Effector memory CD4-positive, alpha-beta T cell (primary cell): ENCODE data around the gene HPCAL1.

Experiments
- DNase-seq, 3 donors: peaks; one replicate each; pipeline ENCODE4 v3.0.0-alpha.2; 2020
- H3K27ac ChIP-seq: 2 replicates; pipeline ENCODE4 v1.7.0; 2013; ENCODE audit warnings: mild to moderate bottlenecking, low read length, moderate library complexity; ENCODE audit not compliant: insufficient read depth, poor library complexity, severe bottlenecking
- H3K27me3 ChIP-seq: replicated peaks from 2 replicates; pipeline ENCODE4 v1.7.0; 2013; ENCODE audit warnings: mild to moderate bottlenecking, low read length; ENCODE audit not compliant: insufficient read depth, control insufficient read depth, poor library complexity, severe bottlenecking
- H3K36me3 ChIP-seq: 2 replicates; pipeline ENCODE4 v1.7.0; 2013; ENCODE audit warnings: mild to moderate bottlenecking, low read length, moderate library complexity; ENCODE audit not compliant: control insufficient read depth, insufficient read depth
- H3K4me1 ChIP-seq: 2 replicates; pipeline ENCODE4 v1.7.0; 2013; ENCODE audit warnings: low read length, mild to moderate bottlenecking; ENCODE audit not compliant: control insufficient read depth, insufficient read depth, poor library complexity, severe bottlenecking
- H3K4me3 ChIP-seq: 2 replicates; pipeline ENCODE4 v1.7.0; 2013; ENCODE audit warnings: low read length, low read depth, mild to moderate bottlenecking; ENCODE audit not compliant: insufficient read depth, poor library complexity, severe bottlenecking
- H3K9me3 ChIP-seq: 2 replicates; pipeline ENCODE4 v1.7.0; 2013; ENCODE audit warnings: mild to moderate bottlenecking, low read length, moderate library complexity; ENCODE audit not compliant: control insufficient read depth

The HPCAL1 gene

GRCh38 chr2:10377052-10377746 lies 74.5 kb downstream of the HPCAL1 start:
- no peak overlapping the region for H3K4me3 ChIP-seq
- no peaks in the 10 kb centered on the region for H3K9me3 ChIP-seq
- DNase-seq = no peak
- H3K27me3 ChIP-seq = no peaks in the 10 kb centered on the region
- peak overlapping the region; percentile 30 for H3K27ac ChIP-seq
- no peaks in the 10 kb centered on the region for H3K36me3 ChIP-seq
- H3K4me1 ChIP-seq = peaks cover 51% of the 10 kb centered on the region

GRCh38 chr2:10377747-10378085 lies 75.0 kb downstream of the HPCAL1 start:
- Histone ChIP-seq H3K9me3 (no peaks in the 10 kb centered on the region), H3K36me3 (no peaks in the 10 kb centered on the region), H3K27me3 (no peaks in the 10 kb centered on the region), H3K4me1 (peaks cover 54% of the 10 kb centered on the region), H3K27ac (peak overlapping the region; percentile 30), H3K4me3 (no peak overlapping the region)
- DNase-seq = no peak

- peaks cover 57% of the 10 kb centered on the region for H3K4me1 ChIP-seq
- H3K4me3 ChIP-seq = no peak overlapping the region
- no peak overlapping the region for H3K27ac ChIP-seq
- no peak for DNase-seq
- H3K9me3 ChIP-seq = no peaks in the 10 kb centered on the region
- no peaks in the 10 kb centered on the region for H3K36me3 ChIP-seq
- no peaks in the 10 kb centered on the region for H3K27me3 ChIP-seq
Observed at GRCh38 chr2:10378189-10378588, 75.5 kb downstream of the HPCAL1 start.

GRCh38 chr2:10380048-10380926 lies 77.6 kb downstream of the HPCAL1 start:
- no peak for DNase-seq
- H3K4me1 ChIP-seq = peaks cover 67% of the 10 kb centered on the region
- no peaks in the 10 kb centered on the region for H3K9me3 ChIP-seq
- no peak overlapping the region for H3K4me3 ChIP-seq
- H3K36me3 ChIP-seq = no peaks in the 10 kb centered on the region
- H3K27ac ChIP-seq = peak overlapping the region; percentile 27
- no peaks in the 10 kb centered on the region for H3K27me3 ChIP-seq

- H3K27me3 ChIP-seq = no peaks in the 10 kb centered on the region
- H3K27ac ChIP-seq = peak overlapping the region; percentile 10
- H3K4me3 ChIP-seq = peak overlapping the region; percentile 41
- no peaks in the 10 kb centered on the region for H3K36me3 ChIP-seq
- H3K4me1 ChIP-seq = peaks cover 76% of the 10 kb centered on the region
- no peak for DNase-seq
- no peaks in the 10 kb centered on the region for H3K9me3 ChIP-seq
Observed at GRCh38 chr2:10381997-10382353, 79.3 kb downstream of the HPCAL1 start.

- peaks cover 71% of the 10 kb centered on the region for H3K4me1 ChIP-seq
Observed at GRCh38 chr2:10382354-10383061, 79.8 kb downstream of the HPCAL1 start.

GRCh38 chr2:10383960-10384734 lies 81.4 kb downstream of the HPCAL1 start:
- no peak for DNase-seq
- Histone ChIP-seq H3K4me1 (peaks cover 54% of the 10 kb centered on the region), H3K27ac (no peak overlapping the region)

More at GRCh38 chr2:10382354-10383061, 79.8 kb downstream of the HPCAL1 start:
- H3K36me3 ChIP-seq = no peaks in the 10 kb centered on the region
- peak in 2 of 3 donors; percentile 19 to 32 for DNase-seq
- H3K9me3 ChIP-seq = no peaks in the 10 kb centered on the region
- peak overlapping the region; percentile 41 for H3K4me3 ChIP-seq
- H3K27me3 ChIP-seq = no peaks in the 10 kb centered on the region
- peak overlapping the region; percentile 10 for H3K27ac ChIP-seq

GRCh38 chr2:10385501-10385900 lies 82.8 kb downstream of the HPCAL1 start:
- no peaks in the 10 kb centered on the region for H3K27me3 ChIP-seq
- H3K4me3 ChIP-seq = no peak overlapping the region
- no peak for DNase-seq
- no peaks in the 10 kb centered on the region for H3K9me3 ChIP-seq
- no peak overlapping the region for H3K27ac ChIP-seq
- H3K4me1 ChIP-seq = peaks cover 43% of the 10 kb centered on the region
- H3K36me3 ChIP-seq = no peaks in the 10 kb centered on the region

More at GRCh38 chr2:10383960-10384734, 81.4 kb downstream of the HPCAL1 start:
- Histone ChIP-seq H3K36me3 (no peaks in the 10 kb centered on the region), H3K27me3 (no peaks in the 10 kb centered on the region), H3K4me3 (no peak overlapping the region), H3K9me3 (no peaks in the 10 kb centered on the region)

GRCh38 chr2:10385933-10386773 lies 83.4 kb downstream of the HPCAL1 start:
- Histone ChIP-seq H3K36me3 (no peaks in the 10 kb centered on the region), H3K4me3 (no peak overlapping the region), H3K27me3 (no peaks in the 10 kb centered on the region), H3K9me3 (no peaks in the 10 kb centered on the region), H3K4me1 (peaks cover 39% of the 10 kb centered on the region), H3K27ac (peak overlapping the region; percentile 16)
- no peak for DNase-seq
